PC-3 (cell line): Measurements from ENCODE around the gene MGMT. TPM values are rescaled to one million over a fixed set of nuclear protein-coding genes. Genes with fewer than 3 reads are reported as not detected.

Experiments
- ATAC-seq: fragments of 200-7000 bp; cut with Tn5 transposase; 2 replicates; pipeline ENCODE4 v1.9.1; 2020; ENCODE audit warnings: mild to moderate bottlenecking, moderate library complexity
- BruUV-seq: library from RNA; stranded (reverse); fragments of 400-500 nt; replicated peaks from 2 replicates; lab custom pipeline; 2021; lab: Mats Ljungman, UMichigan
- CTCF ChIA-PET: fragments of 300-600 bp; sonication (Branson Sonifier 250); formaldehyde crosslinking; loops from one replicate; lab custom pipeline; 2022; ENCODE audit warnings: antibody characterized with exemption; lab: Charles Lee
- POLR2A ChIA-PET: fragments of 300-600 bp; sonication (Branson Sonifier 250); formaldehyde crosslinking; loops from one replicate; lab custom pipeline; 2022; ENCODE audit warnings: antibody characterized with exemption; ENCODE audit not compliant: unreplicated experiment; lab: Charles Lee
- DNase-seq: peaks from one replicate; pipeline ENCODE4 v3.0.0-alpha.2; 2015
- H2AFZ ChIP-seq: fragments of 300-600 bp; sonication (generic); 2 replicates; pipeline ENCODE4 v1.6.0; 2016; ENCODE audit warnings: antibody characterized with exemption, low read length
- H3F3A ChIP-seq: fragments of 300-600 bp; sonication (generic); one replicate; pipeline ENCODE4 v1.6.0; 2017; ENCODE audit warnings: antibody characterized with exemption, low read length, control low read depth, mild to moderate bottlenecking; ENCODE audit not compliant: unreplicated experiment
- H3K27ac ChIP-seq: fragments of 300-600 bp; sonication (generic); 2 replicates; pipeline ENCODE4 v1.5.1; 2016; ENCODE audit warnings: mild to moderate bottlenecking, low read length
- H3K27me3 ChIP-seq: fragments of 300-600 bp; sonication (generic); 2 replicates; pipeline ENCODE4 v1.6.1; 2016; ENCODE audit warnings: low read length, mixed read lengths
- H3K36me3 ChIP-seq: fragments of 300-600 bp; sonication (generic); 2 replicates; pipeline ENCODE4 v1.6.1; 2016; ENCODE audit warnings: low read depth, mixed run types, low read length, mixed read lengths
- H3K4me1 ChIP-seq: fragments of 300-600 bp; sonication (generic); 2 replicates; pipeline ENCODE4 v1.5.1; 2016; ENCODE audit warnings: low read length; ENCODE audit not compliant: insufficient read depth
- H3K4me2 ChIP-seq: fragments of 300-600 bp; sonication (generic); 2 replicates; pipeline ENCODE4 v1.6.0; 2016; ENCODE audit warnings: low read length
- H3K4me3 ChIP-seq: fragments of 300-600 bp; sonication (generic); 2 replicates; pipeline ENCODE4 v1.5.1; 2016; ENCODE audit warnings: mild to moderate bottlenecking, low read length, mixed read lengths
- H3K79me2 ChIP-seq: fragments of 300-600 bp; sonication (generic); 2 replicates; pipeline ENCODE4 v1.6.1; 2017; ENCODE audit warnings: low read length, mixed read lengths
- H3K9ac ChIP-seq: fragments of 300-600 bp; sonication (generic); 2 replicates; pipeline ENCODE4 v1.6.0; 2016; ENCODE audit warnings: mild to moderate bottlenecking, low read length
- H3K9me2 ChIP-seq: fragments of 300-600 bp; sonication (generic); replicated peaks from 2 replicates; pipeline ENCODE4 v1.6.1; 2016; ENCODE audit warnings: mixed run types, low read length, mixed read lengths
- H3K9me3 ChIP-seq: fragments of 300-600 bp; sonication (generic); 2 replicates; pipeline ENCODE4 v1.6.1; 2016; ENCODE audit warnings: low read length, mixed read lengths
- H4K20me1 ChIP-seq: fragments of 300-600 bp; sonication (generic); 2 replicates; pipeline ENCODE4 v1.6.1; 2016; ENCODE audit warnings: low read length, mixed read lengths
- EZH2 ChIP-seq: fragments of 300-600 bp; sonication (generic); IDR thresholded peaks from one replicate; pipeline ENCODE4 v1.6.1; 2017; ENCODE audit warnings: antibody characterized with exemption, mild to moderate bottlenecking, low read length; ENCODE audit not compliant: unreplicated experiment
- EZH2phosphoT487 ChIP-seq: fragments of 300-600 bp; sonication (generic); IDR thresholded peaks from 2 replicates; pipeline ENCODE4 v1.6.1; 2018; ENCODE audit warnings: mild to moderate bottlenecking, antibody characterized with exemption, low read length, borderline replicate concordance
- intact Hi-C: fragments of 100-400 bp; cut with micrococcal nuclease; formaldehyde crosslinking; loops from 2 replicates; pipeline ENCODE4 v1.9.0; 2023
- total RNA-seq: library from RNA; depleted of rRNA; stranded (reverse); fragments of >200 nt; gene quantifications from 2 replicates; pipeline ENCODE4 v1.2.3, GENCODE V29; 2014
- TF ChIP-seq, protein P1 (sequence below): fragments of 300-600 bp; sonication (generic); conservative IDR thresholded peaks from 2 replicates; pipeline ENCODE4 v1.5.1; 2017; ENCODE audit warnings: antibody characterized with exemption, low read depth, mild to moderate bottlenecking, low read length

The MGMT gene
- total RNA-seq, 1 experiment from 2014 or later = 19.8 TPM

DNA sequence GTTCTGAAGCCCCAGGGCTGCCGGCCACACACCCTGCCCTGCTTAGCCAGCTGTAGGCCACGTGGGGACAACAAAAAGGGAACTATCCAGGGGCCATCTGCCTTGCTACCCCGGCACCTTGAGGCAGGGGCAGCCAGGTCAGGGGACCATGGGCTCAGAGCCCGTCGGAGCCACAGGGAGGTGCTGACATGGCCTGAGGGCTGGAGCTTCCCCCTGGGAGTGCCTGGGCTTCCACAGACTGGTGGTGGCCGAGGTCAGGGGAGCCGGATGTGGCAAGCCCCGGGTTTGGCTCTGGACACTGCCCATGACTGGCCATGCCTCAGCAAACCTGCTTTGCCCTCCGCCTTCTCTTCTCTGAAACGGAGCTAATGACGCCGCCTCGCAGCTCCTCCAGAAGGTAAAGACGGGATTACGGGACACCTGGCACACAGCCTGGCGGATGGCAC is 318.5 kb downstream of the MGMT start:
- Histone ChIP-seq H2AFZ (no peak overlapping the region), H3K4me2 (no peak overlapping the region), H3K9me3 (no peaks in the 10 kb centered on the region), H3K4me3 (no peak overlapping the region), H4K20me1 (no peaks in the 10 kb centered on the region), H3K4me1 (no peaks in the 10 kb centered on the region), H3K27ac (no peak overlapping the region), H3K36me3 (no peaks in the 10 kb centered on the region), H3K9me2 (no peaks in the 10 kb centered on the region), H3K9ac (no peak overlapping the region), H3F3A (no peaks in the 10 kb centered on the region), H3K27me3 (no peaks in the 10 kb centered on the region), H3K79me2 (no peaks in the 10 kb centered on the region)
- no TSS peak for BruUV-seq
- ChIA-PET POLR2A (no interaction called here), CTCF (no interaction called here)
- ATAC-seq = no peak
- TF ChIP-seq EZH2 (no peak), EZH2phosphoT487 (no peak)
- TF ChIP-seq, protein P1, sequence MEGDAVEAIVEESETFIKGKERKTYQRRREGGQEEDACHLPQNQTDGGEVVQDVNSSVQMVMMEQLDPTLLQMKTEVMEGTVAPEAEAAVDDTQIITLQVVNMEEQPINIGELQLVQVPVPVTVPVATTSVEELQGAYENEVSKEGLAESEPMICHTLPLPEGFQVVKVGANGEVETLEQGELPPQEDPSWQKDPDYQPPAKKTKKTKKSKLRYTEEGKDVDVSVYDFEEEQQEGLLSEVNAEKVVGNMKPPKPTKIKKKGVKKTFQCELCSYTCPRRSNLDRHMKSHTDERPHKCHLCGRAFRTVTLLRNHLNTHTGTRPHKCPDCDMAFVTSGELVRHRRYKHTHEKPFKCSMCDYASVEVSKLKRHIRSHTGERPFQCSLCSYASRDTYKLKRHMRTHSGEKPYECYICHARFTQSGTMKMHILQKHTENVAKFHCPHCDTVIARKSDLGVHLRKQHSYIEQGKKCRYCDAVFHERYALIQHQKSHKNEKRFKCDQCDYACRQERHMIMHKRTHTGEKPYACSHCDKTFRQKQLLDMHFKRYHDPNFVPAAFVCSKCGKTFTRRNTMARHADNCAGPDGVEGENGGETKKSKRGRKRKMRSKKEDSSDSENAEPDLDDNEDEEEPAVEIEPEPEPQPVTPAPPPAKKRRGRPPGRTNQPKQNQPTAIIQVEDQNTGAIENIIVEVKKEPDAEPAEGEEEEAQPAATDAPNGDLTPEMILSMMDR = no peak
- no peak for DNase-seq
- intact Hi-C loops = no loop called here

DNA sequence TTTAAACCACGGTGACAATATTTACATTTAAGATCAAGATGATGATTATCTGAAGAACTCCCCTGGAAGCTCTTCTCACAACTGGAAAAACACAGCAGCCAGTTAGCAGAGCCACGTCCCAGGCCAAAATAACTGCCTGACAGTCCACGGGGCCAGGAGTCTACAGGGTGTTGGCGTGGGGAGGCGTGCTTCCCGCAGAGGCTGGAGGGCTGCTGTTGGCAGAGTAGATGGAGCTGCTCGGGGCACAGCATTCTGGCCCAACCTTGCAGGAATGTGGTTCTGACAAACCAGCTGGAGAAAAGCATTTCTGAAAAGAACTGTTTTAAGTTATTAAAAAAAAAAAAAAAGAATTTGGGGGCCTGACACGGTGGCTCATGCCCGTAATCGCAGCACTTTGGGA is 319.2 kb downstream of the MGMT start:
- intact Hi-C loops = no loop called here
- Histone ChIP-seq H4K20me1 (no peaks in the 10 kb centered on the region), H3F3A (no peaks in the 10 kb centered on the region), H3K4me3 (no peak overlapping the region), H3K36me3 (no peaks in the 10 kb centered on the region), H2AFZ (no peak overlapping the region), H3K4me2 (no peak overlapping the region), H3K9me2 (no peaks in the 10 kb centered on the region), H3K79me2 (no peaks in the 10 kb centered on the region), H3K9me3 (no peaks in the 10 kb centered on the region), H3K9ac (no peak overlapping the region), H3K27me3 (no peaks in the 10 kb centered on the region), H3K27ac (no peak overlapping the region), H3K4me1 (no peaks in the 10 kb centered on the region)
- ChIA-PET POLR2A (no interaction called here), CTCF (no interaction called here)
- no peak for DNase-seq
- BruUV-seq = no TSS peak
- TF ChIP-seq, protein P1 = no peak
- ATAC-seq = no peak

DNA sequence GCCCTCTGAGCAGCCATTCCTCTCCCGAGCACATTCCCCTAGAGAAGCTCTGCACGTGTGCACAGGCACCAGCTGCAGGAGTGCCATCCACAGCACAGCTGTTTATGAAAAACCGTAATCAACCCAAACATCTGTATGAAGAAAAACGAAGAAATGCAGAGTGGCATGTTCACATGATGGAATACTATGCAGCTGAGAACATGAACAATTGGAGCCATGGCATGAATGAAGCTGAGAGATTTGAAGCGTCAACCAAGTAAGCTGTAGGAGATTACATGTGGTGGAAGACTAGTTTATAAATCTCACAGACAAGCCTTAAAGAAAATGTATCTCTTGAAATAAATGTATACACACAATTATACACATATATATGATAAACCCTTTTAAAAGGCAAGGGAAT is 320.5 kb downstream of the MGMT start:
- no peaks in the 10 kb centered on the region for H4K20me1 ChIP-seq
- no peak for ATAC-seq
- H3K79me2 ChIP-seq = no peaks in the 10 kb centered on the region
- intact Hi-C loops = no loop called here
- TF ChIP-seq EZH2 (no peak), EZH2phosphoT487 (no peak)
- TF ChIP-seq, protein P1 = no peak
- no peaks in the 10 kb centered on the region for H3K4me1 ChIP-seq
- H2AFZ ChIP-seq = no peak overlapping the region
- no peak overlapping the region for H3K9ac ChIP-seq
- ChIA-PET POLR2A (no interaction called here), CTCF (no interaction called here)
- no peak overlapping the region for H3K4me2 ChIP-seq
- BruUV-seq = no TSS peak
- no peak for DNase-seq
- H3K9me3 ChIP-seq = no peaks in the 10 kb centered on the region
- no peaks in the 10 kb centered on the region for H3F3A ChIP-seq
- H3K4me3 ChIP-seq = no peak overlapping the region
- H3K27me3 ChIP-seq = no peaks in the 10 kb centered on the region
- no peaks in the 10 kb centered on the region for H3K36me3 ChIP-seq
- no peak overlapping the region for H3K27ac ChIP-seq
- no peaks in the 10 kb centered on the region for H3K9me2 ChIP-seq
